Left lung (tissue), 10 donors: ENCODE data around the gene BOLA2. TPM values are rescaled to one million over a fixed set of nuclear protein-coding genes. Genes with fewer than 3 reads are reported as not detected.
"Not testable (repeated sequence)": the region's sequence is repeated elsewhere in the genome, so short reads cannot be mapped to it uniquely, and the experiment has no call there.

Source experiments
- ATAC-seq: fragments of 200-7000 bp; cut with Tn5 transposase; one replicate; pipeline ENCODE4 v1.9.1; 2020; ENCODE audit warnings: moderate library complexity
- DNase-seq, 4 donors: peaks; one replicate each; pipeline ENCODE4 v3.0.0-alpha.2; 2013 to 2020
- H3K27ac ChIP-seq, 2 donors: fragments of 200-600 bp; sonication (generic) in 1 of 2; one replicate each; pipeline versions ENCODE4 v1.5.0 to v1.8.0; 2020 to 2021
- H3K27me3 ChIP-seq, 2 donors: fragments of 200-600 bp; sonication (generic) in 1 of 2; one replicate each; pipeline versions ENCODE4 v1.5.0 to v1.8.0; 2020 to 2021
- H3K36me3 ChIP-seq, 2 donors: fragments of 200-600 bp; sonication (generic) in 1 of 2; one replicate each; pipeline versions ENCODE4 v1.5.0 to v1.8.0; 2020 to 2021
- H3K4me1 ChIP-seq, 2 donors: fragments of 200-600 bp; one replicate each; pipeline ENCODE4 v1.8.0; 2021
- H3K4me3 ChIP-seq, 2 donors: fragments of 200-600 bp; sonication (generic) in 1 of 2; one replicate each; pipeline versions ENCODE4 v1.5.0 to v1.8.0; 2020 to 2021; ENCODE audit warnings: mild to moderate bottlenecking in 1 of 2
- H3K9me3 ChIP-seq, 2 donors: fragments of 200-600 bp; sonication (generic) in 1 of 2; one replicate each; pipeline versions ENCODE4 v1.5.0 to v1.8.0; 2020 to 2021
- intact Hi-C, 2 donors: fragments of 100-400 bp; cut with DNase I; formaldehyde crosslinking; loops; one replicate each; pipeline versions ENCODE4 v1.11.2 to v1.14.2; 2022
- polyA plus RNA-seq, 6 donors: library from polyadenylated mRNA; unstranded; fragments of 120-200 nt; gene quantifications; one replicate each; pipeline ENCODE4 v1.2.1, GENCODE V29; 2013; ENCODE audit not compliant: insufficient read length in 6 of 6
- total RNA-seq, 2 donors: library from RNA; stranded (reverse); fragmentation: NEBNext Ultra II Directional; extraction: Animal tissue kit (Norgen Biotek cat#: 25700); gene quantifications; one replicate each; pipeline ENCODE4 v1.2.1, GENCODE V29; 2021
- donor health status: DM: no; HTN: yes; CAD: no.
- donor health status: DM: no; HTN: no; CAD: no.

BOLA2 gene
- total and polyA plus RNA-seq, 8 donors = 2.9 to 8.8 (median 5.5) TPM

GRCh38 chr16:29454828-29455227 lies 677 bp upstream of the BOLA2 start:
- intact Hi-C loops, H3K36me3 ChIP-seq, H3K9me3 ChIP-seq, H3K27me3 ChIP-seq, DNase-seq, H3K4me3 ChIP-seq, H3K4me1 ChIP-seq, H3K27ac ChIP-seq: not testable (repeated sequence)
- ATAC-seq = peak; percentile 87

GRCh38 chr16:29453754-29454153 lies 397 bp downstream of the BOLA2 start:
- DNase-seq, H3K9me3 ChIP-seq, H3K4me1 ChIP-seq, intact Hi-C loops, H3K36me3 ChIP-seq, H3K27me3 ChIP-seq, H3K27ac ChIP-seq, H3K4me3 ChIP-seq: not testable (repeated sequence)
- ATAC-seq = peak; percentile 41

- H3K27me3 ChIP-seq, H3K4me3 ChIP-seq, ATAC-seq, intact Hi-C loops, H3K9me3 ChIP-seq, H3K36me3 ChIP-seq, H3K4me1 ChIP-seq, DNase-seq, H3K27ac ChIP-seq: not testable (repeated sequence)
These were observed 28.8 kb downstream of the BOLA2 start for GRCh38 chr16:29425390-29425789.

- H3K36me3 ChIP-seq, H3K4me3 ChIP-seq, ATAC-seq, H3K27me3 ChIP-seq, intact Hi-C loops, H3K27ac ChIP-seq, DNase-seq, H3K4me1 ChIP-seq, H3K9me3 ChIP-seq: not testable (repeated sequence)
These were observed 30.6 kb downstream of the BOLA2 start for GRCh38 chr16:29423587-29423986.

GRCh38 chr16:29405249-29405648 lies 48.9 kb downstream of the BOLA2 start:
- ATAC-seq, H3K4me1 ChIP-seq, H3K9me3 ChIP-seq, DNase-seq, H3K4me3 ChIP-seq, H3K27ac ChIP-seq, H3K27me3 ChIP-seq, intact Hi-C loops, H3K36me3 ChIP-seq: not testable (repeated sequence)

Other genes starting within 250 kb of the BOLA2 start
- gene NPIPB11, start 47.6 kb downstream of the BOLA2 start, total RNA-seq = 1 to 10 TPM in 1 of 2 donors, under 1 TPM in 1; 0.32 to 1.2 TPM
- 1 to 10 TPM; 2.7 to 7.6 (median 4.1) TPM for gene NPIPB11, start 47.6 kb downstream of the BOLA2 start, polyA plus RNA-seq
- gene SLX1B, start 182 bp upstream of the BOLA2 start, total RNA-seq = 10 to 100 TPM; 35.1 to 42.0 TPM
- gene SLX1B, start 182 bp upstream of the BOLA2 start, polyA plus RNA-seq = 10 to 100 TPM in 3 of 6 donors, 1 to 10 TPM in 3; 2.0 to 19.9 (median 9.0) TPM
- 10 to 100 TPM in 1 of 2 donors, 1 to 10 TPM in 1; 9.5 to 10.7 TPM for gene SULT1A4, start 5.6 kb upstream of the BOLA2 start, total RNA-seq
- gene SULT1A4, start 5.6 kb upstream of the BOLA2 start, polyA plus RNA-seq = 10 to 100 TPM; 27.5 to 48.2 (median 33.9) TPM
- 10 to 100 TPM; 34.0 to 55.0 TPM for gene NPIPB12, start 52.1 kb upstream of the BOLA2 start, total RNA-seq
- gene NPIPB12, start 52.1 kb upstream of the BOLA2 start, polyA plus RNA-seq = 100 to 1,000 TPM in 3 of 6 donors, 10 to 100 TPM in 3; 68.2 to 107 (median 93.9) TPM
- 10 to 100 TPM; 27.7 to 29.1 TPM for gene SPN, start 208.9 kb upstream of the BOLA2 start, total RNA-seq
- 1 to 10 TPM; 1.9 to 2.6 (median 2.4) TPM for gene SPN, start 208.9 kb upstream of the BOLA2 start, polyA plus RNA-seq
- 10 to 100 TPM; 21.9 to 27.1 TPM for gene QPRT, start 224.8 kb upstream of the BOLA2 start, total RNA-seq
- gene QPRT, start 224.8 kb upstream of the BOLA2 start, polyA plus RNA-seq = 10 to 100 TPM; 46.2 to 58.8 (median 56.1) TPM